ENCODE data around the gene RAB4B.
A peak's percentile ranks its signal among the peaks of the same experiment; 100 is the strongest.
"Not testable (repeated sequence)": the region's sequence is repeated elsewhere in the genome, so short reads cannot be mapped to it uniquely, and the experiment has no call there.

The RAB4B gene

GRCh38 chr19:40778706-40779284, 748 bp downstream of the RAB4B start:
- intact Hi-C loops (cut with DNase I; ENCODE audit: low total_unique reads) = no loop called here
- peaks cover 0 to 22% (median 14%) of the 10 kb centered on the region in 4 donors for H3K4me1 ChIP-seq
- H3K27me3 ChIP-seq = no peaks in the 10 kb centered on the region
- H3K36me3 ChIP-seq = peaks cover 0 to 13% (median 3%) of the 10 kb centered on the region in 3 donors
- H3K9me3 ChIP-seq = no peaks in the 10 kb centered on the region
- no peak for TF ChIP-seq CTCF (IDR thresholded peaks at IDR 0.05)
- H3K4me3 ChIP-seq = peak overlapping the region; percentile 58 to 86
- no peak for DNase-seq
- H3K27ac ChIP-seq = peak overlapping the region; percentile 88 to 95

- Histone ChIP-seq H3K36me3 (peaks cover 0 to 30% (median 6%) of the 10 kb centered on the region in 3 donors), H3K4me3 (no peak overlapping the region), H3K4me1 (peaks cover 0 to 22% (median 14%) of the 10 kb centered on the region in 4 donors), H3K27ac (no peak overlapping the region), H3K27me3 (no peaks in the 10 kb centered on the region), H3K9me3 (no peaks in the 10 kb centered on the region)
- intact Hi-C loops (cut with DNase I; ENCODE audit: low total_unique reads) = no loop called here
- no peak for DNase-seq
- TF ChIP-seq CTCF (IDR thresholded peaks at IDR 0.05) = no peak
Measured at GRCh38 chr19:40780582-40780981, 2.5 kb downstream of the RAB4B start.

- H3K9me3 ChIP-seq = no peaks in the 10 kb centered on the region
- H3K4me1 ChIP-seq = peaks cover 0 to 22% (median 14%) of the 10 kb centered on the region in 4 donors
- TF ChIP-seq CTCF (IDR thresholded peaks at IDR 0.05) = no peak
Measured at GRCh38 chr19:40781140-40781539, 3.1 kb downstream of the RAB4B start.

GRCh38 chr19:40783711-40784110, 5.7 kb downstream of the RAB4B start:
- DNase-seq = no peak
- H3K36me3 ChIP-seq = peaks cover 9 to 58% (median 16%) of the 10 kb centered on the region in 3 donors
- H3K27ac ChIP-seq = no peak overlapping the region
- H3K27me3 ChIP-seq = no peaks in the 10 kb centered on the region
- intact Hi-C loops (cut with DNase I; ENCODE audit: low total_unique reads) = no loop called here
- TF ChIP-seq CTCF (IDR thresholded peaks at IDR 0.05) = no peak
- H3K4me1 ChIP-seq = peaks cover 0 to 10% (median 6%) of the 10 kb centered on the region in 4 donors
- H3K4me3 ChIP-seq = no peak overlapping the region
- H3K9me3 ChIP-seq = no peaks in the 10 kb centered on the region

More at GRCh38 chr19:40781140-40781539, 3.1 kb downstream of the RAB4B start:
- intact Hi-C loops (cut with DNase I; ENCODE audit: low total_unique reads) = no loop called here
- DNase-seq = no peak
- no peak overlapping the region for H3K27ac ChIP-seq
- H3K4me3 ChIP-seq = no peak overlapping the region
- H3K27me3 ChIP-seq = no peaks in the 10 kb centered on the region
- H3K36me3 ChIP-seq = peaks cover 5 to 34% (median 6%) of the 10 kb centered on the region in 3 donors

- H3K27me3 ChIP-seq; DNase-seq; H3K9me3 ChIP-seq; H3K4me1 ChIP-seq; intact Hi-C loops (cut with DNase I; ENCODE audit: low total_unique reads); H3K27ac ChIP-seq; H3K4me3 ChIP-seq: not testable (repeated sequence)
- peaks cover 9 to 63% (median 19%) of the 10 kb centered on the region in 3 donors for H3K36me3 ChIP-seq
Measured at GRCh38 chr19:40784146-40784545, 6.1 kb downstream of the RAB4B start.

GRCh38 chr19:40785526-40785925, 7.5 kb downstream of the RAB4B start:
- Histone ChIP-seq H3K27me3 (no peaks in the 10 kb centered on the region), H3K27ac (peak overlapping the region in 1 of 2 donors; percentile 34), H3K4me1 (peaks cover 0 to 11% (median 6%) of the 10 kb centered on the region in 4 donors), H3K36me3 (peaks cover 9 to 72% (median 26%) of the 10 kb centered on the region in 3 donors), H3K4me3 (no peak overlapping the region), H3K9me3 (no peaks in the 10 kb centered on the region)
- no peak for TF ChIP-seq CTCF (IDR thresholded peaks at IDR 0.05)
- intact Hi-C loops (cut with DNase I; ENCODE audit: low total_unique reads) = no loop called here
- DNase-seq = no peak
